22Rv1 (cell line): ENCODE measurements around the gene KLHL17.

ENCODE experiments used
- ZFX ChIP-seq: fragments of 450-650 bp; IDR thresholded peaks from 2 replicates; pipeline ENCODE4 v1.6.1; 2017; ENCODE audit warnings: antibody characterized with exemption, borderline replicate concordance
- TF ChIP-seq, protein P1 (sequence below): fragments of 450-650 bp; IDR thresholded peaks from 2 replicates; pipeline ENCODE4 v1.5.1; 2017; ENCODE audit warnings: mild to moderate bottlenecking

DNA sequence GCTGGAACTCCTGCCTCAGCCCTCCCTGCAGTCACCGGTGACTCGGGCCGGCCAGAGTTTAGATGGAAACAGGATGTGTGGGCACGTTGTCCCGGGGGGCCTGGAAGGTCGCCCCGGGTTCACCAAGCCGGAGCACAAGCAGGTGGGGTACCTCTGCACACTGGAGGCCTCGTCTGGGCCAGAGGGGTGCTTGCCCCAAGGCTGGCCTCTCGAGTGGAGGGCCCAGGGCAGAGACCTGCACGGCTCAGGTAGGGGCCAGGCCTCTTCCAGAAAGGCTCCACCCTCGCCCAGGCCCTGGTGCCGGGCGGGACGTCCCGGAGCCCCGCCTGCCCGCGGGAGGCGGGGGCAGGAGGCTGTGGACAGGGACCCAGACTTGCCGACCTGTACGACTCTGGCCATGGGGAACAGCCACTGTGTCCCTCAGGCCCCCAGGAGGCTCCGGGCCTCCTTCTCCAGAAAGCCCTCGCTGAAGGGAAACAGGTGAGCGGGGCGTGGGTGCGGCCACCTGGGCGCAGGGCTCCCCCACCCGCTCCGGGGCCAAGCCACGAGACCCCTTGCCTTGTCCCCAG, 5.8 kb downstream of the KLHL17 start, which contains the start of gene PLEKHN1:
- TF ChIP-seq, protein P1, sequence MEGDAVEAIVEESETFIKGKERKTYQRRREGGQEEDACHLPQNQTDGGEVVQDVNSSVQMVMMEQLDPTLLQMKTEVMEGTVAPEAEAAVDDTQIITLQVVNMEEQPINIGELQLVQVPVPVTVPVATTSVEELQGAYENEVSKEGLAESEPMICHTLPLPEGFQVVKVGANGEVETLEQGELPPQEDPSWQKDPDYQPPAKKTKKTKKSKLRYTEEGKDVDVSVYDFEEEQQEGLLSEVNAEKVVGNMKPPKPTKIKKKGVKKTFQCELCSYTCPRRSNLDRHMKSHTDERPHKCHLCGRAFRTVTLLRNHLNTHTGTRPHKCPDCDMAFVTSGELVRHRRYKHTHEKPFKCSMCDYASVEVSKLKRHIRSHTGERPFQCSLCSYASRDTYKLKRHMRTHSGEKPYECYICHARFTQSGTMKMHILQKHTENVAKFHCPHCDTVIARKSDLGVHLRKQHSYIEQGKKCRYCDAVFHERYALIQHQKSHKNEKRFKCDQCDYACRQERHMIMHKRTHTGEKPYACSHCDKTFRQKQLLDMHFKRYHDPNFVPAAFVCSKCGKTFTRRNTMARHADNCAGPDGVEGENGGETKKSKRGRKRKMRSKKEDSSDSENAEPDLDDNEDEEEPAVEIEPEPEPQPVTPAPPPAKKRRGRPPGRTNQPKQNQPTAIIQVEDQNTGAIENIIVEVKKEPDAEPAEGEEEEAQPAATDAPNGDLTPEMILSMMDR, result no peak
- TF ChIP-seq ZFX, result no peak
